B cell (primary cell): ENCODE results near the gene ANKRD11.

Source experiments
- CTCF ChIP-seq: fragments of 200-600 bp; IDR thresholded peaks from one replicate; pipeline ENCODE4 v1.8.0; 2022; ENCODE audit warnings: antibody characterized with exemption, mild to moderate bottlenecking
- EZH2 ChIP-seq: IDR thresholded peaks from 2 replicates; pipeline ENCODE4 v1.6.1; 2012; ENCODE audit warnings: borderline replicate concordance, low read depth, mild to moderate bottlenecking, moderate library complexity, low read length; ENCODE audit not compliant: insufficient read depth, poor library complexity, severe bottlenecking

GRCh38 chr16:89278441-89279240 is 211.7 kb downstream of the ANKRD11 start:
- TF ChIP-seq CTCF, result no peak
- no peak for TF ChIP-seq EZH2
